ENCODE measurements around the gene IL23A. TPM values are rescaled to one million over a fixed set of nuclear protein-coding genes. Genes with fewer than 3 reads are reported as not detected.

IL23A gene
- total RNA-seq, 1 experiment from 2014 or later = 17.5 TPM

DNA sequence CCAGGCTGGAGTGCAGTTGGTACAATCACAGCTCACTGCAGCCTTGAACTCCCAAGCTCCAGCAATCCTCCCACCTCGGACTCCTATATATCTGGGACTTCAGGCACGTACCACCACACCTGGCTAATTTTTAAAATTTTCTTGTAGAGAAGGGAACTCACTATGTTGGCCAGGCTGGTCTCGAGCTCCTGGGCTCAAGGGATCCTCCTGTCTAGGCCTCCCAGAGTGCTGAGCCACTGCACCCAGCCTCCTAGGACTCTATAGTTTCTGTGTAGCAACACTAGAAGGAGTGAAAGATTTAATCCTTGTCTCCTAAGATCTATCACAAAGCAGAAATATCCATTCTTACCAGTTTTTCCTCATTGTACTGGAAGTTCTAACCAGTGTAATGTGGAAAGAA lies 28.3 kb downstream of the IL23A start:
- Histone ChIP-seq H3K79me2 (ENCODE audit: low read length) (no peaks in the 10 kb centered on the region), H3K36me3 (ENCODE audit: low read depth, low read length) (no peaks in the 10 kb centered on the region), H3K9me2 (replicated peaks; ENCODE audit: low read length) (no peaks in the 10 kb centered on the region), H3K9me3 (ENCODE audit: low read length) (no peaks in the 10 kb centered on the region), H3K4me1 (ENCODE audit: insufficient read depth, low read length) (no peaks in the 10 kb centered on the region), H3K4me3 (ENCODE audit: low read length) (no peak overlapping the region), H3K27ac (ENCODE audit: low read length) (no peak overlapping the region), H3K9ac (ENCODE audit: low read length) (no peak overlapping the region), H3K4me2 (ENCODE audit: low read length) (no peak overlapping the region), H3F3A (ENCODE audit: low read length, unreplicated experiment) (no peaks in the 10 kb centered on the region), H3K27me3 (ENCODE audit: low read length) (no peaks in the 10 kb centered on the region), H2AFZ (ENCODE audit: low read length) (no peak overlapping the region), H4K20me1 (ENCODE audit: low read length) (no peaks in the 10 kb centered on the region)
- no peak for TF ChIP-seq EZH2phosphoT487 (IDR thresholded peaks at IDR 0.05; ENCODE audit: borderline replicate concordance, low read length)
- TF ChIP-seq EZH2 (IDR thresholded peaks at IDR 0.05; ENCODE audit: low read length, unreplicated experiment) = no peak
- TF ChIP-seq, protein P1, sequence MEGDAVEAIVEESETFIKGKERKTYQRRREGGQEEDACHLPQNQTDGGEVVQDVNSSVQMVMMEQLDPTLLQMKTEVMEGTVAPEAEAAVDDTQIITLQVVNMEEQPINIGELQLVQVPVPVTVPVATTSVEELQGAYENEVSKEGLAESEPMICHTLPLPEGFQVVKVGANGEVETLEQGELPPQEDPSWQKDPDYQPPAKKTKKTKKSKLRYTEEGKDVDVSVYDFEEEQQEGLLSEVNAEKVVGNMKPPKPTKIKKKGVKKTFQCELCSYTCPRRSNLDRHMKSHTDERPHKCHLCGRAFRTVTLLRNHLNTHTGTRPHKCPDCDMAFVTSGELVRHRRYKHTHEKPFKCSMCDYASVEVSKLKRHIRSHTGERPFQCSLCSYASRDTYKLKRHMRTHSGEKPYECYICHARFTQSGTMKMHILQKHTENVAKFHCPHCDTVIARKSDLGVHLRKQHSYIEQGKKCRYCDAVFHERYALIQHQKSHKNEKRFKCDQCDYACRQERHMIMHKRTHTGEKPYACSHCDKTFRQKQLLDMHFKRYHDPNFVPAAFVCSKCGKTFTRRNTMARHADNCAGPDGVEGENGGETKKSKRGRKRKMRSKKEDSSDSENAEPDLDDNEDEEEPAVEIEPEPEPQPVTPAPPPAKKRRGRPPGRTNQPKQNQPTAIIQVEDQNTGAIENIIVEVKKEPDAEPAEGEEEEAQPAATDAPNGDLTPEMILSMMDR (conservative IDR thresholded peaks at IDR 0.05; ENCODE audit: low read depth, low read length) = no peak
- DNase-seq = no peak
- no peak for ATAC-seq
- ChIA-PET CTCF (no interaction called here), POLR2A (ENCODE audit: unreplicated experiment) (no interaction called here)
- intact Hi-C loops (cut with micrococcal nuclease) = no loop called here
- BruUV-seq (replicated peaks) = no TSS peak

DNA sequence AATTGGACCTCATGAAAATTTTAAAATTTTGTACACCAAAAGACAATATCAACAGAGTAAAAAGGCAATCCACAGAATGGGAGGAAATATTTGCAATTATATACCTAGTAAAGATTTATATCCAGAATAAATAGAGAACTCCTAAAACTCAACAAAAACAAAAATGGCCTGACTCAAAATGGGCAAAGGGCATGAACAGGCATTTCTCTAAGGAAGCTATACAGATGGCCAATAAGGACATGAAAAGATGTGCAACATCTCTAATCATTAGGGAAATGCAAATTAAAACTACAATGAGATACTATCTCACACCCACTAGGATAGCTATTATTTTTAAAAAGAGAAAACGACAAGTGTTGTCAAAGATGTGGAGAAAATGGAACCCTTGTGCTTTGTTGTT lies 34.8 kb downstream of the IL23A start:
- no peaks in the 10 kb centered on the region for H3K79me2 ChIP-seq (ENCODE audit: low read length)
- H3K4me3 ChIP-seq (ENCODE audit: low read length) = no peak overlapping the region
- no peaks in the 10 kb centered on the region for H3F3A ChIP-seq (ENCODE audit: low read length, unreplicated experiment)
- H3K4me1 ChIP-seq (ENCODE audit: insufficient read depth, low read length) = peaks cover 10% of the 10 kb centered on the region
- POLR2A ChIA-PET (ENCODE audit: unreplicated experiment) = interaction anchor here (0.5 kb wide), 1 partner anchor 40 kb away, joined by 4 read pairs; no protein-coding TSS in a partner anchor
- no peaks in the 10 kb centered on the region for H3K27me3 ChIP-seq (ENCODE audit: low read length)
- H3K27ac ChIP-seq (ENCODE audit: low read length) = no peak overlapping the region
- H2AFZ ChIP-seq (ENCODE audit: low read length) = no peak overlapping the region
- CTCF ChIA-PET = no interaction called here
- DNase-seq = no peak
- H3K9me2 ChIP-seq (replicated peaks; ENCODE audit: low read length) = no peaks in the 10 kb centered on the region
- H3K4me2 ChIP-seq (ENCODE audit: low read length) = no peak overlapping the region
- no peak overlapping the region for H3K9ac ChIP-seq (ENCODE audit: low read length)
- BruUV-seq (replicated peaks) = no TSS peak
- no peak for ATAC-seq
- H4K20me1 ChIP-seq (ENCODE audit: low read length) = no peaks in the 10 kb centered on the region
- no peaks in the 10 kb centered on the region for H3K36me3 ChIP-seq (ENCODE audit: low read depth, low read length)
- intact Hi-C loops (cut with micrococcal nuclease) = no loop called here
- no peak for TF ChIP-seq EZH2 (IDR thresholded peaks at IDR 0.05; ENCODE audit: low read length, unreplicated experiment)
- TF ChIP-seq EZH2phosphoT487 (IDR thresholded peaks at IDR 0.05; ENCODE audit: borderline replicate concordance, low read length) = no peak
- TF ChIP-seq, protein P1 (conservative IDR thresholded peaks at IDR 0.05; ENCODE audit: low read depth, low read length) = no peak
- H3K9me3 ChIP-seq (ENCODE audit: low read length) = no peaks in the 10 kb centered on the region

DNA sequence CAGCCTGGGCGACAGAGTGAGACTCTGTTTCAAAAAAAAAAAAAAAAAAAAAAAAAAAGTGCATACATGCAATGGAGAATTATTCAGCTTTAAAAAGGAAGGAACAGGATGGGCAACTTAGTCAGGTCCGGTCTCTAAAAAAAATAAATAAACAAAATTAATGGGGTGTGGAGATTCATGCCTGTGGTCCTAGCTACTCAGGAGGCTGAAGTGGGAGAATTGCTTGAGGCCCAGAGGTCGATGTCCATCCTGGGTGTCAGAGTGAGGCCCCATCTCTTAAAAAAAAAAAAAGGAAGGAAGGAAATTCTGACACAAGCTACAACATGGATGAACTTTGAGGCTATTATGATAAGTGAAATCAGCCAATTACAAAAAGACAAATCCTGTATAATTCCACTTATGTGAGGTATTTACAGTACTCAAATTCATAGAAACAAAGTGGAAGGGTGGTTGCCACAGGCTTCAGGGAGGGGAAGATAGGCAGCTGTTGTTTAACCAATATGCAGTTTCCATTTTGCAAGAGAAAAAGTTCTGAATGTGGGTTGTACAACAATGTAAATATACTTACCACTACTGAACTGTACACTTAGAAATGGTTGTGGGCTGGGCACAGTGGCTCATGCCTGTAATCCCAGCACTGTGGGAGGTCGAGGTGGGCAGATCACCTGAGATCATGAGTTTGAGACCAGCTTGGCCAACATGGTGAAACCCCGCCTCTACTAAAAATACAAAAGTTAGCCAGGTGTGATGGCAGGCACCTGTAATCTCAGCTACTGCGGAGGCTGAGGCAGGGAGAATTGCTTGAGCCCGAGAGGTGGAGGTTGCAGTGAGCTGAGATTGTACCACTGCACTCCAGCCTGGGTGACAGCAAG lies 36.3 kb downstream of the IL23A start:
- Histone ChIP-seq H3K36me3 (ENCODE audit: low read depth, low read length) (no peaks in the 10 kb centered on the region), H3K27me3 (ENCODE audit: low read length) (no peaks in the 10 kb centered on the region), H3K4me1 (ENCODE audit: insufficient read depth, low read length) (peaks cover 10% of the 10 kb centered on the region), H4K20me1 (ENCODE audit: low read length) (no peaks in the 10 kb centered on the region), H3K4me3 (ENCODE audit: low read length) (no peak overlapping the region), H3K9ac (ENCODE audit: low read length) (no peak overlapping the region), H3K9me3 (ENCODE audit: low read length) (no peaks in the 10 kb centered on the region), H3K9me2 (replicated peaks; ENCODE audit: low read length) (no peaks in the 10 kb centered on the region), H3K27ac (ENCODE audit: low read length) (no peak overlapping the region), H3F3A (ENCODE audit: low read length, unreplicated experiment) (no peaks in the 10 kb centered on the region), H2AFZ (ENCODE audit: low read length) (peak overlapping the region; percentile 15; the same call in 1 of the 2 replicates), H3K4me2 (ENCODE audit: low read length) (no peak overlapping the region), H3K79me2 (ENCODE audit: low read length) (no peaks in the 10 kb centered on the region)
- ChIA-PET POLR2A (ENCODE audit: unreplicated experiment) (interaction anchor here (0.6 to 1.0 kb wide), 2 partner anchors 11 to 15 kb away, joined by 10 to 11 read pairs; partner anchors contain the start of gene STAT2), CTCF (interaction anchor here (0.6 to 0.7 kb wide), 3 partner anchors 18 to 59 kb away, joined by 3 to 6 read pairs (median 4); partner anchors contain the start of gene CNPY2)
- intact Hi-C loops (cut with micrococcal nuclease) = no loop called here
- TF ChIP-seq, protein P1 (conservative IDR thresholded peaks at IDR 0.05; ENCODE audit: low read depth, low read length) = no peak
- TF ChIP-seq EZH2 (IDR thresholded peaks at IDR 0.05; ENCODE audit: low read length, unreplicated experiment) = no peak
- TF ChIP-seq EZH2phosphoT487 (IDR thresholded peaks at IDR 0.05; ENCODE audit: borderline replicate concordance, low read length) = no peak
- BruUV-seq (replicated peaks) = no TSS peak
- ATAC-seq = peak; percentile 48; the same call in 1 of the 2 replicates
- DNase-seq = peak; percentile 37

Data from PC-3 (cell line).